ENCODE measurements around the gene CLEC1B. TPM values are rescaled to one million over a fixed set of nuclear protein-coding genes. Genes with fewer than 3 reads are reported as not detected.

Gene CLEC1B
- total RNA-seq, 2 experiments from 2014 or later, result not detected

DNA sequence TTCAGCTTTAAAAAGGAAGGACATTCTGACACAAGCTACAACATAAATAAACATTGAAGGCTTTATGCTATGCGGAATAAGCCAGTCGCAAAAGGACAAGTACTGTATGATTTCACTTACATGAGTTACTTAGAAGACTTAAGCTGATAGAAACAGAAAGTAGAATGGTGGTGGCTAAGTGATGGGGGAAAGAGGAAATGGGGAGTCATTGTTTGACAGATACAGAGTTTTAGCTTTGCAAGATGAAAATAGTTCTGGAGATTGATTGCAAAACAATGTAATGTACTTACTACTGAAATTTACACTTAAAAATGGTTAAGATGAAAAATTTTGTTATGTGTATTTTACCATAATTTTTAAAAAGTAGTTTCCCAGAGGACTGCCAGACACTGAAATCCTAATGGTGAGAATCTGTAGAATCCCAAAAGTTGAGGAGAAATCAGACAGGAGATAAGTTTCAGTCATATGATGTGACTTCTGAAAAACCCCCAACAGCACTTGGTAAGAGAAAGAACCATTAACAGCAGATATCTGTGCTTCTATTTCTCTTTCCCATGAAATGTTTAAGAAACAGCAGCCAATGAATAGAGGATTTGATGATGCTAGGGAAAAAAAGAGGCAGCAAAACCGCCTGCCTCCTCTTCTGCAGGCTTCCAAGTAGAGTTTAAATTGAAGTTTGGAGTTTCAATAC is 50.2 kb downstream of the CLEC1B start:
- intact Hi-C loops (cut with micrococcal nuclease), result loop anchor here (10.0 kb wide), 1 partner anchor 186 kb away; the partner anchor contains the start of gene CLEC7A
- H3K27ac Mint-ChIP-seq, result peak overlapping the region; percentile 80
- no peaks in the 10 kb centered on the region for H3K27me3 Mint-ChIP-seq

DNA sequence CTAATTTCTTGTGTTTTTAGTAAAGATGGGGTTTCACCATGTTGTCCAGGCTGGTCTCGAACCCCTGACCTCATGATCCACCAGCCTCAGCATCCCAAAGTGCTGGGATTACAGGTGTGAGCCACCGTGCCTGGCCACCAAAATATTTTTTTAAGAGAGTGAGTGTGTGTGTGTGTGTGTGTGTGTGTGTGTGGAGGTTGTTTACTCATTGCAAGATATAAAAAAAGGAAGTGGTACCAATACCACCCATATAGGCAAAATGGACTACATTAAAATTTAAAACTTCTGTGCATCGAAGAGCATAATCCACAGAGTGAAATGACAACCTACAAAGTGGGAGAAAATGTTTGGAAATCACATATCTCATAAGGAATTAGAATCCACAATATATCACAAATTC is 51.2 kb downstream of the CLEC1B start:
- intact Hi-C loops (cut with micrococcal nuclease), result loop anchor here (10.0 kb wide), 1 partner anchor 187 kb away; the partner anchor contains the start of gene CLEC7A
- H3K4me1 Mint-ChIP-seq (ENCODE audit: low read depth), result peaks cover 46% of the 10 kb centered on the region

More for the DNA sequence above, 50.2 kb downstream of the CLEC1B start:
- Mint-ChIP-seq H3K9me3 (no peaks in the 10 kb centered on the region), H3K36me3 (ENCODE audit: low read depth) (no peaks in the 10 kb centered on the region), H3K4me3 (peak overlapping the region; percentile 37), H3K4me1 (ENCODE audit: low read depth) (peaks cover 46% of the 10 kb centered on the region)
- DNase-seq (peak; percentile 21), ATAC-seq (peak; percentile 88)
- CTCF ChIA-PET, result interaction anchor here (1.1 to 2.2 kb wide), 4 partner anchors 9 to 191 kb away, joined by 4 to 9 read pairs (median 4); no protein-coding TSS in a partner anchor
- POLR2A ChIA-PET, result interaction anchor here (0.8 to 1.1 kb wide), 2 partner anchors 30 to 135 kb away, joined by 3 read pairs; no protein-coding TSS in a partner anchor
- TF ChIP-seq, protein P1, sequence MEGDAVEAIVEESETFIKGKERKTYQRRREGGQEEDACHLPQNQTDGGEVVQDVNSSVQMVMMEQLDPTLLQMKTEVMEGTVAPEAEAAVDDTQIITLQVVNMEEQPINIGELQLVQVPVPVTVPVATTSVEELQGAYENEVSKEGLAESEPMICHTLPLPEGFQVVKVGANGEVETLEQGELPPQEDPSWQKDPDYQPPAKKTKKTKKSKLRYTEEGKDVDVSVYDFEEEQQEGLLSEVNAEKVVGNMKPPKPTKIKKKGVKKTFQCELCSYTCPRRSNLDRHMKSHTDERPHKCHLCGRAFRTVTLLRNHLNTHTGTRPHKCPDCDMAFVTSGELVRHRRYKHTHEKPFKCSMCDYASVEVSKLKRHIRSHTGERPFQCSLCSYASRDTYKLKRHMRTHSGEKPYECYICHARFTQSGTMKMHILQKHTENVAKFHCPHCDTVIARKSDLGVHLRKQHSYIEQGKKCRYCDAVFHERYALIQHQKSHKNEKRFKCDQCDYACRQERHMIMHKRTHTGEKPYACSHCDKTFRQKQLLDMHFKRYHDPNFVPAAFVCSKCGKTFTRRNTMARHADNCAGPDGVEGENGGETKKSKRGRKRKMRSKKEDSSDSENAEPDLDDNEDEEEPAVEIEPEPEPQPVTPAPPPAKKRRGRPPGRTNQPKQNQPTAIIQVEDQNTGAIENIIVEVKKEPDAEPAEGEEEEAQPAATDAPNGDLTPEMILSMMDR (IDR thresholded peaks at IDR 0.05), result no peak

DNA sequence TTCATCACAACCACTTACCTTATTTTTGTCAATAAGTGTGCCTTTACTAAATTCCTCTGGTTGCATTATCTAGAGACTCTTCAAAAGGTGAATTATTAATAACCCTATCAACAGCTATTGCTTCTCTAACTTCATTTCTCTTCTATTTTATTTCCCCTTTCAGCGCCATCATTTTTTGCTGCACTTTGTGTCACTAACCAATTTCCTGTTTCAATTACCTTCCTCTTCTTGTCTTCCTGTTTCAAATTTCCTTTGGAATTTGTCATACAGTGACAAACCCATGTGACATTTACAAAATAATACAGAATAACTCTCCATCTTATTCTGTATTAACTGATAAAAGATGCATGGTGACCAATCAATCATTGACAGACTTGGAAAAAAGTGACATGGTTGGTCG is 54.5 kb downstream of the CLEC1B start:
- H3K27ac Mint-ChIP-seq, result no peak overlapping the region
- H3K36me3 Mint-ChIP-seq (ENCODE audit: low read depth), result no peaks in the 10 kb centered on the region
- no peaks in the 10 kb centered on the region for H3K9me3 Mint-ChIP-seq
- ATAC-seq (no peak), DNase-seq (no peak)
- CTCF ChIA-PET, result interaction anchor here (0.9 to 2.3 kb wide), 3 partner anchors 64 to 147 kb away, joined by 3 to 5 read pairs (median 3); no protein-coding TSS in a partner anchor
- intact Hi-C loops (cut with micrococcal nuclease), result loop anchor here (10.0 kb wide), 1 partner anchor 190 kb away; the partner anchor contains the start of gene CLEC7A
- peaks cover 22% of the 10 kb centered on the region for H3K4me1 Mint-ChIP-seq (ENCODE audit: low read depth)
- peaks cover 2% of the 10 kb centered on the region for H3K27me3 Mint-ChIP-seq
- peak overlapping the region; percentile 2 for H3K4me3 Mint-ChIP-seq
- TF ChIP-seq, protein P1 (IDR thresholded peaks at IDR 0.05), result no peak
- POLR2A ChIA-PET, result no interaction called here

More for the DNA sequence above, 51.2 kb downstream of the CLEC1B start:
- Mint-ChIP-seq H3K27ac (no peak overlapping the region), H3K27me3 (peaks cover 2% of the 10 kb centered on the region), H3K9me3 (no peaks in the 10 kb centered on the region), H3K4me3 (no peak overlapping the region), H3K36me3 (ENCODE audit: low read depth) (no peaks in the 10 kb centered on the region)
- TF ChIP-seq, protein P1 (IDR thresholded peaks at IDR 0.05), result no peak
- ChIA-PET POLR2A (no interaction called here), CTCF (interaction anchor here (1.0 kb wide), 1 partner anchor 76 kb away, joined by 3 read pairs; no protein-coding TSS in a partner anchor)
- ATAC-seq, result no peak
- DNase-seq, result no peak

DNA sequence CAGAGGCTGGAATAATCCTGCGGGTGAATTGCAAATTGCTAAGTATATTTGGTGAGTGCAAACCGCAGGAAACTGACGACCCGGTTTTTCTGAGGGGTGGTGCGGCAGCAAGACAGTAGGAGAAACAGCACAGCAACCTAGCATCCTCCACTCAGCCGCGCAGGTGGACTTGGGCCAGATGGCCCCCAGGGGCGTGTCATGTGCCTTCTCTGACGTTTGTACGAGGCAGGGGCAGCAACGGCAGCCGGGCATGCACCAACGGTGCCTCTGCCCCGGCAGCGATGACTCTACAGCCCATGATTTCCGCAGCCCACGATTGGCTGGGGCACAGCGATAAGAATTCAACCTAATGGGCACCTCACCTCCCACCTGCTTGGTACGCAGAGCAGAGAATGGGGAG is 55.7 kb downstream of the CLEC1B start:
- no peaks in the 10 kb centered on the region for H3K36me3 Mint-ChIP-seq (ENCODE audit: low read depth)
- H3K27me3 Mint-ChIP-seq, result peaks cover 2% of the 10 kb centered on the region
- TF ChIP-seq, protein P1 (IDR thresholded peaks at IDR 0.05), result no peak
- DNase-seq (peak; percentile 39), ATAC-seq (peak; percentile 72)
- ChIA-PET POLR2A (no interaction called here), CTCF (interaction anchor here (1.3 kb wide), 1 partner anchor 146 kb away, joined by 3 read pairs; no protein-coding TSS in a partner anchor)
- no peak overlapping the region for H3K27ac Mint-ChIP-seq
- H3K4me1 Mint-ChIP-seq (ENCODE audit: low read depth), result peaks cover 10% of the 10 kb centered on the region
- intact Hi-C loops (cut with micrococcal nuclease), result loop anchor here (10.0 kb wide), 1 partner anchor 192 kb away; the partner anchor contains the start of gene CLEC7A
- no peaks in the 10 kb centered on the region for H3K9me3 Mint-ChIP-seq
- H3K4me3 Mint-ChIP-seq, result peak overlapping the region; percentile 59

Other genes with a start within 250 kb of the CLEC1B start
- 100 to 1,000 TPM; 166 to 174 TPM for gene CD69, start 238.2 kb downstream of the CLEC1B start, total RNA-seq
- gene KLRF1, start 171.6 kb downstream of the CLEC1B start, total RNA-seq, result not detected
- gene CLEC2B, start 129.8 kb downstream of the CLEC1B start, total RNA-seq, result 10 to 100 TPM; 38.4 to 43.2 TPM
- gene KLRF2, start 117.6 kb downstream of the CLEC1B start, total RNA-seq, result not detected
- not detected for gene CLEC2A, start 66.8 kb downstream of the CLEC1B start, total RNA-seq
- gene CLEC12A, start 27.7 kb downstream of the CLEC1B start, total RNA-seq, result under 1 TPM; 0.47 TPM
- gene CLEC12B, start 11.5 kb upstream of the CLEC1B start, total RNA-seq, result not detected
- gene CLEC9A, start 31.6 kb upstream of the CLEC1B start, total RNA-seq, result not detected
- gene CLEC1A, start 99.9 kb upstream of the CLEC1B start, total RNA-seq, result not detected
- gene CLEC7A, start 131.1 kb upstream of the CLEC1B start, total RNA-seq, result not detected
- gene OLR1, start 173.0 kb upstream of the CLEC1B start, total RNA-seq, result not detected
- not detected for gene TMEM52B, start 179.9 kb upstream of the CLEC1B start, total RNA-seq
- gene GABARAPL1, start 213.8 kb upstream of the CLEC1B start, total RNA-seq, result 1 to 10 TPM; 6.9 to 7.5 TPM

All from activated CD8-positive, alpha-beta T cell treated with anti-CD3 and anti-CD28 coated beads for 36 hours (primary cell).